HPDE6-E6E7 (cell line): ENCODE results near the gene C8A.

Experiments used
- DNase-seq: peaks from one replicate; pipeline ENCODE4 v3.0.0; 2011; ENCODE audit warnings: missing footprints; ENCODE audit errors: extremely low spot score

The C8A gene

GRCh38 chr1:56965916-56966697 lies 111.5 kb downstream of the C8A start, which contains the start of gene C8B:
Gene C8B, minus strand, starts transcription at chr1:56966015. Its CDS starts 67 bp downstream, at chr1:56965948.
- no peak for DNase-seq

GRCh38 chr1:56966698-56966999 lies 112.1 kb downstream of the C8A start:
- no peak for DNase-seq

- DNase-seq: no peak
These were observed 112.8 kb downstream of the C8A start for GRCh38 chr1:56967355-56967754.
